Keratinocyte (primary cell): Measurements from ENCODE around the gene MYO15B.

Experiments
- EZH2 ChIP-seq: IDR thresholded peaks from one replicate; pipeline ENCODE4 v1.6.1; 2012; ENCODE audit warnings: inconsistent platforms, mild to moderate bottlenecking, low read length, moderate library complexity
- TF ChIP-seq, protein P1 (sequence below), 3 experiments: IDR thresholded peaks in 1 of 3; conservative IDR thresholded peaks in 1 of 3; optimal IDR thresholded peaks in 1 of 3; 2 replicates in 2 of 3; 3 replicates in 1 of 3; pipeline versions ENCODE3 to v1.5.1; 2011; ENCODE audit warnings: low read length in 3 of 3, mild to moderate bottlenecking in 3 of 3, moderate library complexity in 2 of 3, control low read depth in 1 of 3, inconsistent platforms in 1 of 3; ENCODE audit not compliant: insufficient read depth in 2 of 3; ENCODE audit errors: extremely low read depth in 1 of 3

DNA sequence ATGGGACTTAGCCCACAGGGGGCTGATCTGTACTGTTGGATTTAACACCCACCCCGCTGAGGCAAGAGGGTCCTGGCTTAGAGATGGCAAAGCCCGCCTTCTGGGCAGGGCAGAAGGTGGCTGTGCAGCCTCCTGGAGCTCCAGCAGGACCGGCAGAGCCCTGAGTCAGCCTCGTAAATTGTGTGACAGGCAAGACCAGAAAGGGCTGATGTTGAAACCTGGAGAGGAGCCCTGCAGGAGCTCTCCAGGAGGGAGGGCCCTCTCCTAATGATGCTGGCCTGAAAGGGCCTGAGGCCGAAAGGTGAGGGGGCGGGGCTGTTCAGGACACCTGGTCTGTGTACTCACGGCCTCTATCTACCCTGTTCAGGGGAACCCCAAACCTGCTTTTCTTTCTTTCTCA is 22.5 kb upstream of the MYO15B start:
- TF ChIP-seq, protein P1, sequence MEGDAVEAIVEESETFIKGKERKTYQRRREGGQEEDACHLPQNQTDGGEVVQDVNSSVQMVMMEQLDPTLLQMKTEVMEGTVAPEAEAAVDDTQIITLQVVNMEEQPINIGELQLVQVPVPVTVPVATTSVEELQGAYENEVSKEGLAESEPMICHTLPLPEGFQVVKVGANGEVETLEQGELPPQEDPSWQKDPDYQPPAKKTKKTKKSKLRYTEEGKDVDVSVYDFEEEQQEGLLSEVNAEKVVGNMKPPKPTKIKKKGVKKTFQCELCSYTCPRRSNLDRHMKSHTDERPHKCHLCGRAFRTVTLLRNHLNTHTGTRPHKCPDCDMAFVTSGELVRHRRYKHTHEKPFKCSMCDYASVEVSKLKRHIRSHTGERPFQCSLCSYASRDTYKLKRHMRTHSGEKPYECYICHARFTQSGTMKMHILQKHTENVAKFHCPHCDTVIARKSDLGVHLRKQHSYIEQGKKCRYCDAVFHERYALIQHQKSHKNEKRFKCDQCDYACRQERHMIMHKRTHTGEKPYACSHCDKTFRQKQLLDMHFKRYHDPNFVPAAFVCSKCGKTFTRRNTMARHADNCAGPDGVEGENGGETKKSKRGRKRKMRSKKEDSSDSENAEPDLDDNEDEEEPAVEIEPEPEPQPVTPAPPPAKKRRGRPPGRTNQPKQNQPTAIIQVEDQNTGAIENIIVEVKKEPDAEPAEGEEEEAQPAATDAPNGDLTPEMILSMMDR (optimal IDR thresholded peaks at IDR 0.05 in 1 of 3, IDR thresholded peaks at IDR 0.05 in 1 of 3, conservative IDR thresholded peaks at IDR 0.05 in 1 of 3; ENCODE audit: extremely low read depth in 1 of 3, insufficient read depth in 2 of 3, low read length in 3 of 3) = no peak
- TF ChIP-seq EZH2 = no peak
